Activated T-helper 9 cell treated with anti-CD3 and anti-CD28 coated beads, Interleukin-2, amount 50 U/mL, for 16 hours (primary cell): ENCODE results near the gene SLC5A10.

ENCODE experiments used
- DNase-seq: peaks from one replicate; pipeline ENCODE4 v3.0.0-alpha.2; 2020; ENCODE audit warnings: low read depth

Gene SLC5A10

GRCh38 chr17:19004421-19005136 is 52.6 kb downstream of the SLC5A10 start, which contains the start of gene FAM83G:
FAM83G (minus strand) TSS chr17:19004764; CDS start chr17:19004041, 723 bp downstream.
- DNase-seq: peak; percentile 88

- DNase-seq: no peak
These were observed 53.3 kb downstream of the SLC5A10 start for GRCh38 chr17:19005137-19005773.

GRCh38 chr17:19005789-19006430 is 53.9 kb downstream of the SLC5A10 start:
- no peak for DNase-seq

- DNase-seq: no peak
These were observed 54.7 kb downstream of the SLC5A10 start for GRCh38 chr17:19006698-19007097.

GRCh38 chr17:19009970-19010369 is 58.0 kb downstream of the SLC5A10 start:
- DNase-seq: no peak

GRCh38 chr17:19010729-19011505 is 59.0 kb downstream of the SLC5A10 start:
- DNase-seq: no peak

GRCh38 chr17:19011581-19011980 is 59.6 kb downstream of the SLC5A10 start:
- DNase-seq: no peak

GRCh38 chr17:19012171-19013080 is 60.5 kb downstream of the SLC5A10 start:
- no peak for DNase-seq

GRCh38 chr17:19013226-19013625 is 61.3 kb downstream of the SLC5A10 start:
- DNase-seq: no peak

GRCh38 chr17:19013806-19014627 is 62.1 kb downstream of the SLC5A10 start:
- no peak for DNase-seq

GRCh38 chr17:19014628-19015215 is 62.8 kb downstream of the SLC5A10 start:
- DNase-seq: no peak

GRCh38 chr17:19015428-19015827 is 63.5 kb downstream of the SLC5A10 start:
- no peak for DNase-seq

- no peak for DNase-seq
These were observed 64.3 kb downstream of the SLC5A10 start for GRCh38 chr17:19016297-19016696.

- no peak for DNase-seq
These were observed 64.9 kb downstream of the SLC5A10 start for GRCh38 chr17:19016881-19017280.

GRCh38 chr17:19017401-19017800 is 65.4 kb downstream of the SLC5A10 start:
- DNase-seq: no peak

- DNase-seq: no peak
These were observed 66.0 kb downstream of the SLC5A10 start for GRCh38 chr17:19017804-19018599.

- no peak for DNase-seq
These were observed 66.6 kb downstream of the SLC5A10 start for GRCh38 chr17:19018600-19018950.

- no peak for DNase-seq
These were observed 67.3 kb downstream of the SLC5A10 start for GRCh38 chr17:19019041-19019941.
